DOHH2 (cell line): ENCODE data around the gene UBAC2.

Source experiments
- H3F3A ChIP-seq: fragments of 200-600 bp; sonication (generic), shearing (Covaris generic); 2 replicates; pipeline ENCODE4 v1.6.0; 2016; ENCODE audit warnings: antibody characterized with exemption, mild to moderate bottlenecking; ENCODE audit not compliant: control insufficient read depth, insufficient read depth
- H3K27ac ChIP-seq: fragments of 200-600 bp; sonication (generic); 2 replicates; pipeline ENCODE4 v1.5.1; 2014; ENCODE audit warnings: low read depth, mild to moderate bottlenecking, low read length, moderate library complexity
- H3K27me3 ChIP-seq: fragments of 200-600 bp; sonication (generic); 2 replicates; pipeline ENCODE4 v1.6.1; 2014; ENCODE audit warnings: mild to moderate bottlenecking, low read length, mixed read lengths; ENCODE audit not compliant: control insufficient read depth
- H3K36me3 ChIP-seq: fragments of 200-600 bp; sonication (generic); 2 replicates; pipeline ENCODE4 v1.6.1; 2014; ENCODE audit warnings: mild to moderate bottlenecking, low read length, moderate library complexity, mixed read lengths; ENCODE audit not compliant: control insufficient read depth
- H3K4me1 ChIP-seq: fragments of 200-600 bp; sonication (generic); 2 replicates; pipeline ENCODE4 v1.6.1; 2014; ENCODE audit warnings: mild to moderate bottlenecking, low read length, mixed read lengths; ENCODE audit not compliant: control insufficient read depth
- H3K4me2 ChIP-seq: fragments of 200-600 bp; sonication (generic); 2 replicates; pipeline ENCODE4 v1.6.0; 2014; ENCODE audit warnings: mild to moderate bottlenecking, low read length, moderate library complexity
- H3K4me3 ChIP-seq: fragments of 200-600 bp; sonication (generic); 2 replicates; pipeline ENCODE4 v1.5.1; 2014; ENCODE audit warnings: mild to moderate bottlenecking, low read length, mixed read lengths
- H3K79me2 ChIP-seq: fragments of 200-600 bp; sonication (generic); 2 replicates; pipeline ENCODE4 v1.6.1; 2014; ENCODE audit warnings: mild to moderate bottlenecking, low read length, mixed read lengths; ENCODE audit not compliant: control insufficient read depth
- H3K9me2 ChIP-seq: fragments of 200-600 bp; sonication (generic); replicated peaks from 2 replicates; pipeline ENCODE4 v1.6.1; 2014; ENCODE audit warnings: mild to moderate bottlenecking, low read length, mixed read lengths; ENCODE audit not compliant: control insufficient read depth
- H3K9me3 ChIP-seq: fragments of 200-600 bp; sonication (generic); 2 replicates; pipeline ENCODE4 v1.6.1; 2014; ENCODE audit warnings: antibody characterized with exemption, low read length, mixed read lengths; ENCODE audit not compliant: control insufficient read depth, insufficient read depth
- H4K20me1 ChIP-seq: fragments of 200-600 bp; sonication (generic); 2 replicates; pipeline ENCODE4 v1.6.0; 2014; ENCODE audit warnings: low read depth, mild to moderate bottlenecking, antibody characterized with exemption, low read length, moderate library complexity; ENCODE audit not compliant: control insufficient read depth, insufficient read depth
- CTCF ChIP-seq: fragments of 200-600 bp; sonication (generic); IDR thresholded peaks from one replicate; pipeline ENCODE4 v1.5.1; 2014; ENCODE audit warnings: antibody characterized with exemption, mild to moderate bottlenecking, low read depth, low read length; ENCODE audit not compliant: poor library complexity, severe bottlenecking
- EZH2phosphoT487 ChIP-seq: fragments of 200-600 bp; sonication (generic); IDR thresholded peaks from 2 replicates; pipeline ENCODE4 v1.6.1; 2017; ENCODE audit warnings: borderline replicate concordance, mild to moderate bottlenecking, antibody characterized with exemption, low read length, moderate library complexity, mixed read lengths

UBAC2 gene

GRCh38 chr13:99403458-99403971 is 202.9 kb downstream of the UBAC2 start:
- H3F3A ChIP-seq: no peaks in the 10 kb centered on the region
- no peak overlapping the region for H3K4me2 ChIP-seq
- H3K27ac ChIP-seq: no peak overlapping the region
- no peaks in the 10 kb centered on the region for H4K20me1 ChIP-seq
- no peaks in the 10 kb centered on the region for H3K9me2 ChIP-seq
- H3K36me3 ChIP-seq: no peaks in the 10 kb centered on the region
- TF ChIP-seq EZH2phosphoT487 (no peak), CTCF (no peak)
- no peaks in the 10 kb centered on the region for H3K9me3 ChIP-seq
- no peaks in the 10 kb centered on the region for H3K4me1 ChIP-seq
- no peak overlapping the region for H3K4me3 ChIP-seq
- no peaks in the 10 kb centered on the region for H3K79me2 ChIP-seq
- H3K27me3 ChIP-seq: peaks cover 10% of the 10 kb centered on the region

- Histone ChIP-seq H3F3A (no peaks in the 10 kb centered on the region), H4K20me1 (no peaks in the 10 kb centered on the region), H3K4me2 (no peak overlapping the region), H3K4me3 (no peak overlapping the region), H3K36me3 (no peaks in the 10 kb centered on the region), H3K27ac (no peak overlapping the region), H3K9me3 (no peaks in the 10 kb centered on the region), H3K9me2 (no peaks in the 10 kb centered on the region), H3K79me2 (no peaks in the 10 kb centered on the region), H3K27me3 (peaks cover 10% of the 10 kb centered on the region), H3K4me1 (no peaks in the 10 kb centered on the region)
- TF ChIP-seq CTCF: no peak
- TF ChIP-seq EZH2phosphoT487: no peak
Observed at GRCh38 chr13:99404005-99404755, 203.5 kb downstream of the UBAC2 start.

GRCh38 chr13:99405966-99406365 is 205.3 kb downstream of the UBAC2 start:
- no peak overlapping the region for H3K4me3 ChIP-seq
- no peak overlapping the region for H3K27ac ChIP-seq
- no peaks in the 10 kb centered on the region for H3K79me2 ChIP-seq
- no peaks in the 10 kb centered on the region for H3K9me3 ChIP-seq
- H3K36me3 ChIP-seq: no peaks in the 10 kb centered on the region
- TF ChIP-seq CTCF: no peak
- TF ChIP-seq EZH2phosphoT487: no peak
- peaks cover 17% of the 10 kb centered on the region for H3K27me3 ChIP-seq
- no peak overlapping the region for H3K4me2 ChIP-seq
- no peaks in the 10 kb centered on the region for H3F3A ChIP-seq
- no peaks in the 10 kb centered on the region for H4K20me1 ChIP-seq
- no peaks in the 10 kb centered on the region for H3K4me1 ChIP-seq
- H3K9me2 ChIP-seq: no peaks in the 10 kb centered on the region
